Fibroblast of skin of right biceps (primary cell): ENCODE measurements around the gene ZNF3.

Experiments
- DNase-seq: peaks from one replicate; pipeline ENCODE4 v3.0.0-alpha.2; 2013

ZNF3 gene

GRCh38 chr7:100107890-100108289 is 26.4 kb upstream of the ZNF3 start:
- no peak for DNase-seq

- DNase-seq, result no peak
Measured at GRCh38 chr7:100107125-100107737, 25.7 kb upstream of the ZNF3 start.

GRCh38 chr7:100106633-100107032 is 25.1 kb upstream of the ZNF3 start:
- DNase-seq, result no peak

- DNase-seq, result no peak
Measured at GRCh38 chr7:100105534-100105933, 24.0 kb upstream of the ZNF3 start.

- peak; percentile 56 for DNase-seq
Measured at GRCh38 chr7:100102950-100103840, 21.7 kb upstream of the ZNF3 start.

- peak; percentile 100 for DNase-seq
Measured at GRCh38 chr7:100101016-100101862, 19.7 kb upstream of the ZNF3 start, which contains the start of the genes AP4M1 and MCM7. Gene AP4M1, plus strand, starts transcription at chr7:100101643. Its CDS starts 72 bp downstream, at chr7:100101715. Gene MCM7, minus strand, starts transcription at chr7:100101397. Its CDS starts 103 bp downstream, at chr7:100101294.

- DNase-seq, result peak; percentile 99
Measured at GRCh38 chr7:100100420-100101015, 19.0 kb upstream of the ZNF3 start.

GRCh38 chr7:100099452-100099851 is 17.9 kb upstream of the ZNF3 start:
- DNase-seq, result no peak

GRCh38 chr7:100098913-100099312 is 17.4 kb upstream of the ZNF3 start:
- DNase-seq, result no peak

- no peak for DNase-seq
Measured at GRCh38 chr7:100095704-100096103, 14.2 kb upstream of the ZNF3 start.

GRCh38 chr7:100095289-100095688 is 13.8 kb upstream of the ZNF3 start:
- no peak for DNase-seq

- no peak for DNase-seq
Measured at GRCh38 chr7:100093925-100094486, 12.5 kb upstream of the ZNF3 start.

GRCh38 chr7:100093498-100093897 is 12.0 kb upstream of the ZNF3 start:
- no peak for DNase-seq

- DNase-seq, result no peak
Measured at GRCh38 chr7:100093054-100093453, 11.5 kb upstream of the ZNF3 start.

GRCh38 chr7:100091411-100092181 is 10.1 kb upstream of the ZNF3 start:
- DNase-seq, result peak; percentile 58

- DNase-seq, result no peak
Measured at GRCh38 chr7:100090527-100091410, 9.2 kb upstream of the ZNF3 start.

GRCh38 chr7:100089458-100090196 is 8.1 kb upstream of the ZNF3 start:
- DNase-seq, result peak; percentile 51

GRCh38 chr7:100088621-100089457 is 7.3 kb upstream of the ZNF3 start, which contains the start of gene COPS6:
Gene COPS6, plus strand, starts transcription at chr7:100088969. Its CDS starts 22 bp downstream, at chr7:100088991.
- DNase-seq, result peak; percentile 86
